HepG2 (cell line): ENCODE results near the gene TXN2. TPM values are rescaled to one million over a fixed set of nuclear protein-coding genes. Genes with fewer than 3 reads are reported as not detected.

ENCODE experiments used
- AHR ChIP-seq: IDR thresholded peaks from 2 replicates; pipeline ENCODE4 v1.6.1; 2018; ENCODE audit warnings: missing genetic modification reagents, missing compliant biosample characterization
- ETV5 ChIP-seq: IDR thresholded peaks from 2 replicates; pipeline ENCODE4 v1.6.1; 2018; ENCODE audit warnings: missing biosample characterization, missing genetic modification reagents, inconsistent platforms, borderline replicate concordance
- HDAC1 ChIP-seq: sonication (generic); formaldehyde crosslinking; IDR thresholded peaks from 2 replicates; pipeline ENCODE4 v1.5.1; 2020; ENCODE audit warnings: mild to moderate bottlenecking, missing genetic modification reagents
- KAT2B ChIP-seq: fragments of 150-350 bp; IDR thresholded peaks from 2 replicates; pipeline ENCODE4 v1.6.1; 2014; ENCODE audit warnings: low read depth, low read length, borderline replicate concordance
- KDM3A ChIP-seq: IDR thresholded peaks from 2 replicates; pipeline ENCODE4 v1.6.1; 2018; ENCODE audit warnings: low read depth, missing compliant biosample characterization
- MTERF4 ChIP-seq: sonication (generic); formaldehyde crosslinking; IDR thresholded peaks from 2 replicates; pipeline ENCODE4 v1.8.0; 2023; ENCODE audit warnings: mild to moderate bottlenecking, missing genetic modification reagents
- NFE2 ChIP-seq: sonication (generic); formaldehyde crosslinking; IDR thresholded peaks from 2 replicates; pipeline ENCODE4 v1.4.0; 2020; ENCODE audit warnings: missing genetic modification reagents
- PHB2 ChIP-seq: fragments of 450-650 bp; IDR thresholded peaks from 2 replicates; pipeline ENCODE4 v1.6.1; 2018; ENCODE audit not compliant: partially characterized antibody
- RBAK ChIP-seq: sonication (generic); formaldehyde crosslinking; IDR thresholded peaks from 2 replicates; pipeline ENCODE4 v1.5.1; 2020; ENCODE audit warnings: mild to moderate bottlenecking, missing genetic modification reagents
- REL ChIP-seq: sonication (generic); formaldehyde crosslinking; conservative IDR thresholded peaks from 2 replicates; pipeline ENCODE4 v1.8.0; 2022; ENCODE audit warnings: mild to moderate bottlenecking, missing genetic modification reagents, moderate library complexity
- REPIN1 ChIP-seq: sonication (generic); formaldehyde crosslinking; IDR thresholded peaks from 2 replicates; pipeline ENCODE4 v1.8.0; 2022; ENCODE audit warnings: missing genetic modification reagents, low read depth, mild to moderate bottlenecking, borderline replicate concordance
- SIX4 ChIP-seq: sonication (generic); formaldehyde crosslinking; IDR thresholded peaks from 2 replicates; pipeline ENCODE4 v1.4.0; 2020; ENCODE audit warnings: missing genetic modification reagents
- SUZ12 ChIP-seq: fragments of 150-350 bp; IDR thresholded peaks from 2 replicates; pipeline ENCODE4 v1.6.1; 2014; ENCODE audit warnings: low read depth, low read length
- TRIM24 ChIP-seq: sonication (generic); formaldehyde crosslinking; IDR thresholded peaks from 2 replicates; pipeline ENCODE4 v1.8.0; 2022; ENCODE audit warnings: mild to moderate bottlenecking, missing genetic modification reagents
- ZFP37 ChIP-seq: sonication (generic); formaldehyde crosslinking; IDR thresholded peaks from 2 replicates; pipeline ENCODE4 v1.4.0; 2020; ENCODE audit warnings: missing genetic modification reagents, borderline replicate concordance
- ZMYM4 ChIP-seq: sonication (generic); formaldehyde crosslinking; IDR thresholded peaks from 2 replicates; pipeline ENCODE4 v1.8.1; 2023; ENCODE audit warnings: mild to moderate bottlenecking, missing genetic modification reagents
- ZNF205 ChIP-seq: IDR thresholded peaks from 2 replicates; pipeline ENCODE4 v1.6.1; 2018; ENCODE audit warnings: missing biosample characterization, missing genetic modification reagents
- ZNF567 ChIP-seq: sonication (generic); formaldehyde crosslinking; IDR thresholded peaks from 2 replicates; pipeline ENCODE4 v1.8.1; 2023; ENCODE audit warnings: mild to moderate bottlenecking, missing genetic modification reagents, borderline replicate concordance
- ZNF598 ChIP-seq: sonication (generic); formaldehyde crosslinking; IDR thresholded peaks from 2 replicates; pipeline ENCODE4 v1.5.1; 2020; ENCODE audit warnings: mild to moderate bottlenecking, missing genetic modification reagents, borderline replicate concordance
- ZNF788 ChIP-seq: sonication (generic); formaldehyde crosslinking; IDR thresholded peaks from 2 replicates; pipeline ENCODE4 v1.5.0; 2020; ENCODE audit warnings: mild to moderate bottlenecking, missing genetic modification reagents, borderline replicate concordance
- polyA plus RNA-seq, 8 experiments: library from polyadenylated mRNA; depleted of rRNA in 3 of 8; stranded (reverse) in 7 of 8; unstranded in 1 of 8; fragments of >200 nt; fragmentation: Illumina TruSeq in 4 of 8; extraction: Trizol in 4 of 8; gene quantifications; 2 replicates each; pipeline versions ENCODE4 v1.2.1 to v1.2.3, GENCODE V29; 2011 to 2016; ENCODE audit warnings: low read depth in 4 of 8, missing spikeins in 1 of 8, mixed read lengths in 1 of 8; ENCODE audit not compliant: insufficient read depth in 1 of 8
- total RNA-seq, 5 experiments: library from RNA; depleted of rRNA; stranded (reverse); fragments of >200 nt; fragmentation: Illumina TruSeq; extraction: Trizol; gene quantifications; 2 replicates each; pipeline ENCODE4 v1.2.3, GENCODE V29; 2016; ENCODE audit warnings: low read depth in 1 of 5
- TF ChIP-seq, protein P1 (sequence below): sonication (generic); formaldehyde crosslinking; IDR thresholded peaks from 2 replicates; pipeline ENCODE4 v1.5.0; 2020; ENCODE audit warnings: mild to moderate bottlenecking, missing genetic modification reagents
- TF ChIP-seq, protein P2 (sequence below): sonication (generic); formaldehyde crosslinking; IDR thresholded peaks from 2 replicates; pipeline ENCODE4 v1.8.0; 2022; ENCODE audit warnings: missing genetic modification reagents, mild to moderate bottlenecking, borderline replicate concordance
- TF ChIP-seq, protein P3 (sequence below), 2 experiments: IDR thresholded peaks; 2 replicates each; pipeline ENCODE4 v1.6.1; 2011 to 2012; ENCODE audit warnings: low read length in 2 of 2, borderline replicate concordance in 1 of 2, low read depth in 1 of 2, mild to moderate bottlenecking in 1 of 2, moderate library complexity in 1 of 2

The TXN2 gene
- total and polyA plus RNA-seq, 2 of the 13 experiments (the other 11 are each of a cell fraction or from before 2014, with no cell fraction given): 41.4 to 109 TPM

- TF ChIP-seq, protein P1, sequence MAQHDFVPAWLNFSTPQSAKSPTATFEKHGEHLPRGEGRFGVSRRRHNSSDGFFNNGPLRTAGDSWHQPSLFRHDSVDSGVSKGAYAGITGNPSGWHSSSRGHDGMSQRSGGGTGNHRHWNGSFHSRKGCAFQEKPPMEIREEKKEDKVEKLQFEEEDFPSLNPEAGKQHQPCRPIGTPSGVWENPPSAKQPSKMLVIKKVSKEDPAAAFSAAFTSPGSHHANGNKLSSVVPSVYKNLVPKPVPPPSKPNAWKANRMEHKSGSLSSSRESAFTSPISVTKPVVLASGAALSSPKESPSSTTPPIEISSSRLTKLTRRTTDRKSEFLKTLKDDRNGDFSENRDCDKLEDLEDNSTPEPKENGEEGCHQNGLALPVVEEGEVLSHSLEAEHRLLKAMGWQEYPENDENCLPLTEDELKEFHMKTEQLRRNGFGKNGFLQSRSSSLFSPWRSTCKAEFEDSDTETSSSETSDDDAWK (CRISPR knock-in tag): no peak
- no peak for TF ChIP-seq TRIM24 (CRISPR knock-in tag)
- TF ChIP-seq HDAC1 (CRISPR knock-in tag): peak; percentile 85
- TF ChIP-seq RBAK: no peak
- peak; percentile 94 for TF ChIP-seq REPIN1 (CRISPR knock-in tag)
- TF ChIP-seq SUZ12: peak; percentile 26; the same call in 1 of the 2 replicates
- TF ChIP-seq AHR: peak; percentile 75; the same call in 1 of the 2 replicates
- peak; percentile 87; the same call in 1 of the 2 replicates for TF ChIP-seq ZNF567 (CRISPR knock-in tag)
- TF ChIP-seq, protein P2, sequence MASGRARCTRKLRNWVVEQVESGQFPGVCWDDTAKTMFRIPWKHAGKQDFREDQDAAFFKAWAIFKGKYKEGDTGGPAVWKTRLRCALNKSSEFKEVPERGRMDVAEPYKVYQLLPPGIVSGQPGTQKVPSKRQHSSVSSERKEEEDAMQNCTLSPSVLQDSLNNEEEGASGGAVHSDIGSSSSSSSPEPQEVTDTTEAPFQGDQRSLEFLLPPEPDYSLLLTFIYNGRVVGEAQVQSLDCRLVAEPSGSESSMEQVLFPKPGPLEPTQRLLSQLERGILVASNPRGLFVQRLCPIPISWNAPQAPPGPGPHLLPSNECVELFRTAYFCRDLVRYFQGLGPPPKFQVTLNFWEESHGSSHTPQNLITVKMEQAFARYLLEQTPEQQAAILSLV (CRISPR knock-in tag): peak; percentile 94
- TF ChIP-seq SIX4 (CRISPR knock-in tag): no peak; the same call in 1 of the 2 replicates
- TF ChIP-seq ZNF788 (CRISPR knock-in tag): peak; percentile 93; the same call in 1 of the 2 replicates
- peak; percentile 54; the same call in 1 of the 2 replicates for TF ChIP-seq KDM3A
- no peak for TF ChIP-seq ETV5 (CRISPR knock-in tag)
- TF ChIP-seq ZNF205 (CRISPR knock-in tag): peak; percentile 77
- TF ChIP-seq NFE2 (CRISPR knock-in tag): no peak
- TF ChIP-seq MTERF4 (CRISPR knock-in tag): peak; percentile 99
- TF ChIP-seq KAT2B: no peak
- TF ChIP-seq, protein P3, sequence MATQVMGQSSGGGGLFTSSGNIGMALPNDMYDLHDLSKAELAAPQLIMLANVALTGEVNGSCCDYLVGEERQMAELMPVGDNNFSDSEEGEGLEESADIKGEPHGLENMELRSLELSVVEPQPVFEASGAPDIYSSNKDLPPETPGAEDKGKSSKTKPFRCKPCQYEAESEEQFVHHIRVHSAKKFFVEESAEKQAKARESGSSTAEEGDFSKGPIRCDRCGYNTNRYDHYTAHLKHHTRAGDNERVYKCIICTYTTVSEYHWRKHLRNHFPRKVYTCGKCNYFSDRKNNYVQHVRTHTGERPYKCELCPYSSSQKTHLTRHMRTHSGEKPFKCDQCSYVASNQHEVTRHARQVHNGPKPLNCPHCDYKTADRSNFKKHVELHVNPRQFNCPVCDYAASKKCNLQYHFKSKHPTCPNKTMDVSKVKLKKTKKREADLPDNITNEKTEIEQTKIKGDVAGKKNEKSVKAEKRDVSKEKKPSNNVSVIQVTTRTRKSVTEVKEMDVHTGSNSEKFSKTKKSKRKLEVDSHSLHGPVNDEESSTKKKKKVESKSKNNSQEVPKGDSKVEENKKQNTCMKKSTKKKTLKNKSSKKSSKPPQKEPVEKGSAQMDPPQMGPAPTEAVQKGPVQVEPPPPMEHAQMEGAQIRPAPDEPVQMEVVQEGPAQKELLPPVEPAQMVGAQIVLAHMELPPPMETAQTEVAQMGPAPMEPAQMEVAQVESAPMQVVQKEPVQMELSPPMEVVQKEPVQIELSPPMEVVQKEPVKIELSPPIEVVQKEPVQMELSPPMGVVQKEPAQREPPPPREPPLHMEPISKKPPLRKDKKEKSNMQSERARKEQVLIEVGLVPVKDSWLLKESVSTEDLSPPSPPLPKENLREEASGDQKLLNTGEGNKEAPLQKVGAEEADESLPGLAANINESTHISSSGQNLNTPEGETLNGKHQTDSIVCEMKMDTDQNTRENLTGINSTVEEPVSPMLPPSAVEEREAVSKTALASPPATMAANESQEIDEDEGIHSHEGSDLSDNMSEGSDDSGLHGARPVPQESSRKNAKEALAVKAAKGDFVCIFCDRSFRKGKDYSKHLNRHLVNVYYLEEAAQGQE (IDR thresholded peaks at IDR 0.05; ENCODE audit: borderline replicate concordance in 1 of 2, low read depth in 1 of 2, low read length in 2 of 2): peak in 1 of 2 experiments; percentile 27; a peak in 1 of 4 replicates
- TF ChIP-seq PHB2: no peak
- TF ChIP-seq ZNF598 (CRISPR knock-in tag): peak; percentile 94; the same call in 1 of the 2 replicates
- TF ChIP-seq ZFP37 (CRISPR knock-in tag): no peak
- TF ChIP-seq REL: peak; percentile 94; the same call in 1 of the 2 replicates
- TF ChIP-seq ZMYM4 (CRISPR knock-in tag): peak; percentile 95
These were observed 25.4 kb upstream of the TXN2 start, which contains the start of gene FOXRED2 (continued) for GRCh38 chr22:36506637-36507517.
